H1 (cell line): Measurements from ENCODE around the gene HSD11B1L. TPM values are rescaled to one million over a fixed set of nuclear protein-coding genes. Genes with fewer than 3 reads are reported as not detected.

Source experiments
- CTCF ChIA-PET: fragments of 300-600 bp; sonication (Branson Sonifier 250); formaldehyde crosslinking; loops from one replicate; lab custom pipeline; 2021; ENCODE audit not compliant: partially characterized antibody; lab: Charles Lee
- POLR2A ChIA-PET: fragments of 300-600 bp; sonication (Branson Sonifier 250); formaldehyde crosslinking; loops from one replicate; lab custom pipeline; 2021; ENCODE audit warnings: inconsistent platforms; ENCODE audit not compliant: partially characterized antibody; lab: Charles Lee
- DNase-seq, 2 experiments: peaks; one replicate each; pipeline versions ENCODE4 v3.0.0 to v3.0.0-alpha.2; 2010 to 2022; ENCODE audit warnings: low spot score in 2 of 2, low read depth in 1 of 2, mixed read lengths in 1 of 2
- FAIRE-seq: peaks from 2 replicates; lab custom pipeline; 2011; peaks lifted over from hg19 to GRCh38; lab: Jason Lieb, UNC
- H2AFZ ChIP-seq: 2 replicates; pipeline ENCODE4 v1.8.1; 2012; ENCODE audit warnings: low read length, inconsistent platforms
- H2AK5ac ChIP-seq: 2 replicates; pipeline ENCODE4 v1.6.1; 2013; ENCODE audit warnings: low read depth, low read length
- H2BK120ac ChIP-seq: replicated peaks from 2 replicates; pipeline ENCODE3; 2013; ENCODE audit warnings: low read depth, low read length, inconsistent platforms
- H2BK12ac ChIP-seq: 2 replicates; pipeline ENCODE4 v1.6.1; 2013; ENCODE audit warnings: low read depth, low read length
- H2BK15ac ChIP-seq: 2 replicates; pipeline ENCODE4 v1.6.1; 2013; ENCODE audit warnings: low read length
- H2BK20ac ChIP-seq: 2 replicates; pipeline ENCODE4 v1.6.1; 2013; ENCODE audit warnings: low read length
- H2BK5ac ChIP-seq: 2 replicates; pipeline ENCODE4 v1.6.1; 2013; ENCODE audit warnings: low read depth, low read length
- H3K14ac ChIP-seq: 2 replicates; pipeline ENCODE4 v1.6.1; 2013; ENCODE audit warnings: inconsistent platforms; ENCODE audit not compliant: insufficient read length
- H3K18ac ChIP-seq: 2 replicates; pipeline ENCODE4 v1.6.1; 2013; ENCODE audit warnings: low read length; ENCODE audit errors: extremely low read depth
- H3K23ac ChIP-seq: 2 replicates; pipeline ENCODE4 v1.6.1; 2013; ENCODE audit warnings: inconsistent platforms; ENCODE audit not compliant: insufficient read length
- H3K23me2 ChIP-seq: 2 replicates; pipeline ENCODE4 v1.6.1; 2013; ENCODE audit warnings: low read depth, low read length
- H3K27ac ChIP-seq: 2 replicates; pipeline ENCODE4 v1.6.1; 2011; ENCODE audit warnings: low read depth, low read length, inconsistent platforms
- H3K27me3 ChIP-seq, 4 experiments: replicated peaks in 1 of 4; 1 replicate in 1 of 4; 2 replicates in 3 of 4; pipeline versions ENCODE4 v1.6.1 to v1.8.1; 2011 to 2013; ENCODE audit warnings: low read length in 3 of 4, mild to moderate bottlenecking in 3 of 4, inconsistent platforms in 2 of 4, mixed read lengths in 2 of 4, moderate library complexity in 1 of 4; ENCODE audit not compliant: control insufficient read depth in 3 of 4, insufficient read depth in 3 of 4; ENCODE audit errors: extremely low read depth in 1 of 4
- H3K36me3 ChIP-seq, 4 experiments: 2 replicates each; pipeline versions ENCODE4 v1.6.1 to v1.8.1; 2011 to 2013; ENCODE audit warnings: mild to moderate bottlenecking in 4 of 4, low read length in 3 of 4, moderate library complexity in 2 of 4, control low read depth in 1 of 4, inconsistent platforms in 1 of 4; ENCODE audit not compliant: insufficient read depth in 4 of 4, control insufficient read depth in 2 of 4
- H3K4ac ChIP-seq: replicated peaks from 2 replicates; pipeline ENCODE3; 2013; ENCODE audit warnings: low read length, low read depth, mixed read lengths, inconsistent platforms; ENCODE audit not compliant: insufficient read length
- H3K4me1 ChIP-seq, 4 experiments: replicated peaks in 1 of 4; 1 replicate in 1 of 4; 2 replicates in 3 of 4; pipeline versions ENCODE4 v1.6.1 to v1.8.1; 2011 to 2013; ENCODE audit warnings: low read length in 3 of 4, inconsistent platforms in 2 of 4, mixed read lengths in 1 of 4; ENCODE audit not compliant: insufficient read depth in 4 of 4, control insufficient read depth in 3 of 4
- H3K4me2 ChIP-seq, 2 experiments: 2 replicates each; pipeline versions ENCODE4 v1.6.1 to v1.8.1; 2011 to 2013; ENCODE audit warnings: low read depth in 2 of 2, low read length in 2 of 2, control low read depth in 1 of 2, inconsistent platforms in 1 of 2, mild to moderate bottlenecking in 1 of 2; ENCODE audit not compliant: insufficient read depth in 1 of 2
- H3K4me3 ChIP-seq, 4 experiments: fragments of 200-600, 300-600 bp in 1 of 4; sonication (generic), shearing (Covaris generic), sonication (Bioruptor Twin) in 1 of 4; 2 replicates each; pipeline versions ENCODE4 v1.5.1 to v1.8.1; 2011 to 2016; ENCODE audit warnings: low read length in 4 of 4, low read depth in 3 of 4, control low read depth in 2 of 4, inconsistent platforms in 2 of 4, mild to moderate bottlenecking in 2 of 4, mixed read lengths in 1 of 4, moderate library complexity in 1 of 4; ENCODE audit not compliant: insufficient read depth in 2 of 4; ENCODE audit errors: extremely low read depth in 1 of 4
- H3K56ac ChIP-seq: replicated peaks from 2 replicates; pipeline ENCODE3; 2013; ENCODE audit warnings: low read depth, mild to moderate bottlenecking, mixed read lengths, low read length, inconsistent platforms; ENCODE audit not compliant: insufficient read length
- H3K79me1 ChIP-seq: 2 replicates; pipeline ENCODE4 v1.6.1; 2013; ENCODE audit warnings: low read depth, low read length, control low read depth
- H3K79me2 ChIP-seq, 2 experiments: 2 replicates each; pipeline versions ENCODE4 v1.6.1 to v1.8.1; 2012 to 2013; ENCODE audit warnings: low read length in 2 of 2, mild to moderate bottlenecking in 2 of 2, inconsistent platforms in 1 of 2; ENCODE audit not compliant: insufficient read depth in 2 of 2, control insufficient read depth in 1 of 2
- H3K9ac ChIP-seq, 4 experiments: replicated peaks in 1 of 4; 1 replicate in 1 of 4; 2 replicates in 3 of 4; pipeline versions ENCODE4 v1.6.1 to v1.8.1; 2011 to 2013; ENCODE audit warnings: low read depth in 3 of 4, low read length in 3 of 4, control low read depth in 2 of 4, mild to moderate bottlenecking in 2 of 4, moderate library complexity in 2 of 4, inconsistent platforms in 1 of 4; ENCODE audit errors: extremely low read depth in 1 of 4
- H3K9me3 ChIP-seq, 2 experiments: 2 replicates each; pipeline versions ENCODE4 v1.6.1 to v1.8.1; 2012 to 2013; ENCODE audit warnings: mild to moderate bottlenecking in 2 of 2, moderate library complexity in 2 of 2, control low read depth in 1 of 2, inconsistent platforms in 1 of 2, low read depth in 1 of 2, low read length in 1 of 2, mixed read lengths in 1 of 2; ENCODE audit not compliant: insufficient read depth in 2 of 2
- H4K20me1 ChIP-seq, 2 experiments: replicated peaks in 1 of 2; 2 replicates each; pipeline versions ENCODE3 to v1.8.1; 2011 to 2013; ENCODE audit warnings: inconsistent platforms in 2 of 2, low read length in 2 of 2, mild to moderate bottlenecking in 1 of 2; ENCODE audit not compliant: insufficient read depth in 2 of 2, control insufficient read depth in 1 of 2
- H4K5ac ChIP-seq: 2 replicates; pipeline ENCODE4 v1.6.1; 2013; ENCODE audit warnings: low read length, low read depth, mixed read lengths, inconsistent platforms; ENCODE audit not compliant: insufficient read length
- H4K8ac ChIP-seq: 2 replicates; pipeline ENCODE4 v1.8.0; 2013; ENCODE audit warnings: mild to moderate bottlenecking, moderate library complexity, low read length, inconsistent platforms; ENCODE audit not compliant: insufficient read depth; ENCODE audit errors: extremely low read depth
- H4K91ac ChIP-seq: replicated peaks from 2 replicates; pipeline ENCODE3; 2013; ENCODE audit warnings: low read length, mixed read lengths, inconsistent platforms; ENCODE audit not compliant: insufficient read length
- CEBPB ChIP-seq: IDR thresholded peaks from 2 replicates; pipeline ENCODE4 v1.6.1; 2012; ENCODE audit warnings: low read depth, low read length
- FOSL1 ChIP-seq: IDR thresholded peaks from 2 replicates; pipeline ENCODE4 v1.6.1; 2011; ENCODE audit warnings: mild to moderate bottlenecking, low read depth, low read length, moderate library complexity; ENCODE audit not compliant: insufficient read depth
- NRF1 ChIP-seq: IDR thresholded peaks from 2 replicates; pipeline ENCODE4 v1.6.1; 2011; ENCODE audit warnings: mild to moderate bottlenecking, low read depth, low read length, improper control_type of control experiment
- SP1 ChIP-seq: IDR thresholded peaks from 2 replicates; pipeline ENCODE4 v1.6.1; 2011; ENCODE audit warnings: low read depth, low read length
- TBP ChIP-seq: IDR thresholded peaks from 2 replicates; pipeline ENCODE4 v1.6.1; 2011; ENCODE audit warnings: low read depth, low read length, improper control_type of control experiment
- WGBS, 2 experiments: shearing (Covaris generic) in 1 of 2; methylation state at CpG; one replicate each; pipeline versions ENCODE4 v1.1.6 to v1.1.7; 2013 to 2015; ENCODE audit warnings: low lambda C conversion rate in 2 of 2, mixed read lengths in 2 of 2, inconsistent platforms in 1 of 2, low coverage in 1 of 2, missing lambda C conversion rate in 1 of 2; ENCODE audit not compliant: insufficient replicate concordance in 2 of 2, insufficient coverage in 1 of 2, insufficient read length in 1 of 2; ENCODE audit errors: extremely low coverage in 1 of 2, missing lambda C conversion rate in 1 of 2; 5-methylcytosine and 5-hydroxymethylcytosine counted together
- polyA plus RNA-seq, 7 experiments: library from polyadenylated mRNA; depleted of rRNA in 3 of 7; stranded (reverse) in 5 of 7; unstranded in 2 of 7; fragments of >200 nt in 5 of 7; fragments of 200-250 nt in 2 of 7; gene quantifications; 1 replicate in 5 of 7; 2 replicates in 1 of 7; 4 replicates in 1 of 7; pipeline versions ENCODE4 v1.2.1 to v1.2.3, GENCODE V29; 2011 to 2013; ENCODE audit warnings: missing spikeins in 2 of 7, mixed read lengths in 2 of 7
- total RNA-seq: library from RNA; stranded (reverse); fragmentation: NEBNext Ultra II Directional; extraction: Animal tissue kit (Norgen Biotek cat#: 25700); gene quantifications from 2 replicates; pipeline ENCODE4 v1.2.1, GENCODE V29; 2021
- TF ChIP-seq, protein P1 (sequence below): IDR thresholded peaks from 2 replicates; pipeline ENCODE4 v1.6.1; 2012; ENCODE audit warnings: low read length, inconsistent platforms

HSD11B1L gene
- total and polyA plus RNA-seq, 2 of the 8 experiments (the other 6 are each of a cell fraction or from before 2014, with no cell fraction given) = 8.2 to 20.6 TPM

DNA sequence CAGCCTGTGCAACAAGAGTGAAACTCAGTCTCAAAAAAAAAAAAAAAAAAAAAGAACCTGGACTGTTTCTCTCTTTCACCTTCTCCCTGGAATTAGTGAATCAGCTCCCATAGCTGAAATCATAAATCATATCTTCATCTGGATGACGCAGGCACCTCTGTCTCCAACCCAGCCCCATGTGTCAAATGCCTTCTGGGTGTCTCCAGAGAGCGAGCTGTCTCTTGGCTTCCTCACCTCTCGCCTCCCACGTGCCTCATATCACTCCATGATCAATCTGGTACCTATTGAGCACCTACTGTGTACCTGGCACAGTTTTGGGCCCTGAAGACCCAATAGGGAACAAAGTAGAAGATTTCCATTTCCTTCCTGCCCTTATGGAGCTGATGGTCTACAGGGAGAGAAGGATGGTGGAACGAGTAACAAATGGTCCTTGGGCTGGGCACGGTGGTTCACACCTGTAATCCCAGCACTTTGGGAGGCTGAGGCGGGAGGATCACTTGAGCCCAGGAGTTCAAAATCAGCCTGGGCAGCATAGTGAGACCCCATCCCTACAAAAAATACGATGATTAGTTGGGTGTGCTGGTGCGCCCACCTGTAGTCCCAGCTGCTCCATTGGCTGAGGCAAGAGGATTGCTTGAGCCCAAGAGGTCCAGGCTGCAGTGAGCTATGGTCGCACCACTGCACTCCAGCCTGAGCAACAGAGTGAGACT is 2.5 kb downstream of the HSD11B1L start:
- no peak overlapping the region for H2BK20ac ChIP-seq
- POLR2A ChIA-PET = interaction anchor here (0.6 to 1.5 kb wide), 4 partner anchors 8 to 38 kb away, joined by 3 to 5 read pairs (median 4); partner anchors contain the start of genes CATSPERD and LONP1
- H3K27me3 ChIP-seq = no peaks in the 10 kb centered on the region
- H3K36me3 ChIP-seq = 0 out of 8 replicates have a peak, but pooled peaks cover 0 to 2% (median 0%) of the 10 kb centered on the region in 4 experiments
- CTCF ChIA-PET = no interaction called here
- H4K20me1 ChIP-seq = peaks cover 0 to 10% of the 10 kb centered on the region in 2 experiments
- no peaks in the 10 kb centered on the region for H3K9me3 ChIP-seq
- H2BK12ac ChIP-seq = no peak overlapping the region
- H3K18ac ChIP-seq = no peak overlapping the region
- H3K4me2 ChIP-seq = no peak overlapping the region
- H2BK15ac ChIP-seq = no peak overlapping the region
- H3K14ac ChIP-seq = no peak overlapping the region
- H3K23me2 ChIP-seq = peaks cover 18% of the 10 kb centered on the region; the same call in 1 of the 2 replicates
- H3K79me1 ChIP-seq = 0 out of 2 replicates have a peak, but pooled peaks cover 3% of the 10 kb centered on the region
- peaks cover 0 to 16% (median 2%) of the 10 kb centered on the region in 4 experiments; a peak in 5 of 7 replicates for H3K4me1 ChIP-seq
- FAIRE-seq (no peak), DNase-seq (no peak)
- H4K5ac ChIP-seq = no peak overlapping the region
- no peak overlapping the region for H2BK5ac ChIP-seq
- no peak overlapping the region for H3K27ac ChIP-seq
- H3K9ac ChIP-seq = no peak overlapping the region
- no peak overlapping the region for H2BK120ac ChIP-seq
- no peak overlapping the region for H2AK5ac ChIP-seq
- H4K91ac ChIP-seq = no peak overlapping the region
- TF ChIP-seq SP1 (no peak), FOSL1 (no peak), TBP (no peak), CEBPB (no peak), NRF1 (no peak)
- TF ChIP-seq, protein P1, sequence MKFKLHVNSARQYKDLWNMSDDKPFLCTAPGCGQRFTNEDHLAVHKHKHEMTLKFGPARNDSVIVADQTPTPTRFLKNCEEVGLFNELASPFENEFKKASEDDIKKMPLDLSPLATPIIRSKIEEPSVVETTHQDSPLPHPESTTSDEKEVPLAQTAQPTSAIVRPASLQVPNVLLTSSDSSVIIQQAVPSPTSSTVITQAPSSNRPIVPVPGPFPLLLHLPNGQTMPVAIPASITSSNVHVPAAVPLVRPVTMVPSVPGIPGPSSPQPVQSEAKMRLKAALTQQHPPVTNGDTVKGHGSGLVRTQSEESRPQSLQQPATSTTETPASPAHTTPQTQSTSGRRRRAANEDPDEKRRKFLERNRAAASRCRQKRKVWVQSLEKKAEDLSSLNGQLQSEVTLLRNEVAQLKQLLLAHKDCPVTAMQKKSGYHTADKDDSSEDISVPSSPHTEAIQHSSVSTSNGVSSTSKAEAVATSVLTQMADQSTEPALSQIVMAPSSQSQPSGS = no peak
- no peak overlapping the region for H4K8ac ChIP-seq
- H3K79me2 ChIP-seq = no peaks in the 10 kb centered on the region
- H3K56ac ChIP-seq = no peak overlapping the region
- H2AFZ ChIP-seq = no peak overlapping the region
- H3K4me3 ChIP-seq = no peak overlapping the region
- WGBS, 2 experiments = 83% methylated on average over 10 of the region's 10 CpGs; no CpG with 5 or more reads in 1 of the 2 experiments
- H3K4ac ChIP-seq = no peak overlapping the region
- H3K23ac ChIP-seq = no peak overlapping the region
